Neural progenitor cell (in vitro differentiated cells): ENCODE results near the gene B3GAT1. TPM values are rescaled to one million over a fixed set of nuclear protein-coding genes. Genes with fewer than 3 reads are reported as not detected.

Experiments
- DNase-seq: peaks from one replicate; pipeline ENCODE4 v3.0.0-alpha.2; 2016; ENCODE audit warnings: low spot score
- H2AFZ ChIP-seq: fragments of 200-600 bp; sonication (generic); replicated peaks from 2 replicates; pipeline ENCODE4 v1.6.1; 2016; ENCODE audit warnings: antibody characterized with exemption
- H3F3A ChIP-seq: fragments of 200-600 bp; sonication (generic); 2 replicates; pipeline ENCODE4 v1.6.1; 2016; ENCODE audit warnings: antibody characterized with exemption, low read depth
- H3K27ac ChIP-seq: fragments of 200-600 bp; sonication (generic); 2 replicates; pipeline ENCODE4 v1.5.1; 2016; ENCODE audit warnings: mild to moderate bottlenecking
- H3K27me3 ChIP-seq: fragments of 200-600 bp; sonication (generic); 2 replicates; pipeline ENCODE4 v1.6.1; 2016; ENCODE audit warnings: mild to moderate bottlenecking, moderate library complexity
- H3K36me3 ChIP-seq: fragments of 200-600 bp; sonication (generic); 2 replicates; pipeline ENCODE4 v1.5.1; 2016
- H3K4me1 ChIP-seq: fragments of 200-600 bp; sonication (generic); 2 replicates; pipeline ENCODE4 v1.6.1; 2016; ENCODE audit warnings: mixed run types
- H3K4me2 ChIP-seq: fragments of 200-600 bp; sonication (generic); 2 replicates; pipeline ENCODE4 v1.6.1; 2016
- H3K4me3 ChIP-seq: fragments of 200-600 bp; sonication (generic); 2 replicates; pipeline ENCODE4 v1.5.1; 2016
- H3K79me2 ChIP-seq: fragments of 200-600 bp; sonication (generic); 2 replicates; pipeline ENCODE4 v1.6.1; 2016; ENCODE audit warnings: low read depth
- H3K9ac ChIP-seq: fragments of 200-600 bp; sonication (generic); 2 replicates; pipeline ENCODE4 v1.6.1; 2016
- H3K9me3 ChIP-seq: fragments of 200-600 bp; sonication (generic); 2 replicates; pipeline ENCODE4 v1.5.1; 2016; ENCODE audit warnings: low read depth
- H4K20me1 ChIP-seq: fragments of 200-600 bp; sonication (generic); 2 replicates; pipeline ENCODE4 v1.6.1; 2016; ENCODE audit warnings: low read depth
- H3K27ac Mint-ChIP-seq: 3 replicates; pipeline ENCODE4 v1.8.0; 2021; ENCODE audit warnings: mixed read lengths
- H3K27me3 Mint-ChIP-seq: 2 replicates; pipeline ENCODE4 v1.8.0; 2022; ENCODE audit warnings: low read depth, mild to moderate bottlenecking, inconsistent platforms, moderate library complexity, mixed read lengths; ENCODE audit not compliant: insufficient read depth
- H3K36me3 Mint-ChIP-seq: 3 replicates; pipeline ENCODE4 v1.8.0; 2021; ENCODE audit warnings: mixed read lengths
- H3K4me1 Mint-ChIP-seq: 3 replicates; pipeline ENCODE4 v1.8.0; 2021; ENCODE audit warnings: mixed read lengths
- H3K4me3 Mint-ChIP-seq: 3 replicates; pipeline ENCODE4 v1.8.0; 2021; ENCODE audit warnings: mild to moderate bottlenecking, moderate library complexity, mixed read lengths
- H3K9me3 Mint-ChIP-seq: 3 replicates; pipeline ENCODE4 v1.8.0; 2020; ENCODE audit warnings: mixed read lengths
- EZH2 ChIP-seq: fragments of 200-600 bp; sonication (generic); IDR thresholded peaks from 2 replicates; pipeline ENCODE4 v1.6.1; 2017; ENCODE audit warnings: antibody characterized with exemption, mild to moderate bottlenecking, moderate library complexity
- EZH2phosphoT487 ChIP-seq: fragments of 200-600 bp; sonication (generic); IDR thresholded peaks from 2 replicates; pipeline ENCODE4 v1.6.1; 2017; ENCODE audit warnings: antibody characterized with exemption
- total RNA-seq: library from RNA; depleted of rRNA; stranded (reverse); fragments of >200 nt; gene quantifications from 2 replicates; pipeline ENCODE4 v1.2.3, GENCODE V29; 2015; ENCODE audit warnings: low replicate concordance
- TF ChIP-seq, protein P1 (sequence below): fragments of 200-600 bp; sonication (generic); IDR thresholded peaks from 2 replicates; pipeline ENCODE4 v1.5.1; 2017; ENCODE audit warnings: antibody characterized with exemption, mild to moderate bottlenecking

The B3GAT1 gene
- total RNA-seq, 1 donor from 2014 or later: 11.0 TPM

DNA sequence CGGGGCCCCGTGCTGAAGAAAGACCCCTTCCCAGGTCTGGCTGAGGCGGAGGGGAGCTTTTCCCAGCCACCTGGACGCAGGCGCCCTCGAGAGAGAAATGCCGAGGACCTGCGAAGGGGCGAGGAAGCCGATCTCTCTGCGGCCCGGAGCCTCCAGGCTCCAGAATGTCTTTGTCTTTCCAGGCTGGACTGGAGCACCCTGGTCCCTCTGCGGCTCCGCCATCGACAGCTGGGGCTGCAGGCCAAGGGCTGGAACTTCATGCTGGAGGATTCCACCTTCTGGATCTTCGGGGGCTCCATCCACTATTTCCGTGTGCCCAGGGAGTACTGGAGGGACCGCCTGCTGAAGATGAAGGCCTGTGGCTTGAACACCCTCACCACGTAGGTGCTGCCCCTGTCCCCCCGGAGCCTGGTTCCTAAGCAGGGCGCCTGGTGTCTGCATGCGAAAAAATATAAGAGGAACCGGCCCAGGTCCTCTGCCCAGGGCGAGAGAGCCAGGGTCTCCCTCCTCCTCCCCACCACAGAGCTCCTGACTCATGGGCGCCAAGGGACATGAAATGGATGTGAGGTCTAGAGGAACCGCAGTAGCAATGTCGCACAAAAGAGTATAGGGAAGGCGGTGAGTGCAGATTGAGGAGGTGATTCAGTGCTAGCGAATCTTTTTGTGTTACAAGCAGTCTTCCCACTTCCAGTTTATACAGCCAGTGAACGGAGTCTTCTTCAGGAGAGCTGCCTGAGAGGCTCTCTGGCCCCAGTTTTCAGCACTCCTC lies 69.3 kb downstream of the B3GAT1 start:
- Histone ChIP-seq H3K79me2 (no peaks in the 10 kb centered on the region), H3F3A (no peaks in the 10 kb centered on the region), H3K36me3 (no peaks in the 10 kb centered on the region), H3K27ac (no peak overlapping the region), H3K4me2 (no peak overlapping the region), H3K9ac (no peak overlapping the region), H3K4me1 (no peaks in the 10 kb centered on the region), H3K4me3 (no peak overlapping the region), H3K27me3 (no peaks in the 10 kb centered on the region), H3K9me3 (no peaks in the 10 kb centered on the region), H4K20me1 (no peaks in the 10 kb centered on the region), H2AFZ (no peak overlapping the region)
- TF ChIP-seq EZH2 (no peak), EZH2phosphoT487 (no peak)
- H3K4me3 Mint-ChIP-seq: no peak overlapping the region
- no peaks in the 10 kb centered on the region for H3K9me3 Mint-ChIP-seq
- H3K4me1 Mint-ChIP-seq: no peaks in the 10 kb centered on the region
- DNase-seq: no peak
- peaks cover 11% of the 10 kb centered on the region for H3K27me3 Mint-ChIP-seq
- H3K36me3 Mint-ChIP-seq: peaks cover 5% of the 10 kb centered on the region
- H3K27ac Mint-ChIP-seq: peak overlapping the region; percentile 29

DNA sequence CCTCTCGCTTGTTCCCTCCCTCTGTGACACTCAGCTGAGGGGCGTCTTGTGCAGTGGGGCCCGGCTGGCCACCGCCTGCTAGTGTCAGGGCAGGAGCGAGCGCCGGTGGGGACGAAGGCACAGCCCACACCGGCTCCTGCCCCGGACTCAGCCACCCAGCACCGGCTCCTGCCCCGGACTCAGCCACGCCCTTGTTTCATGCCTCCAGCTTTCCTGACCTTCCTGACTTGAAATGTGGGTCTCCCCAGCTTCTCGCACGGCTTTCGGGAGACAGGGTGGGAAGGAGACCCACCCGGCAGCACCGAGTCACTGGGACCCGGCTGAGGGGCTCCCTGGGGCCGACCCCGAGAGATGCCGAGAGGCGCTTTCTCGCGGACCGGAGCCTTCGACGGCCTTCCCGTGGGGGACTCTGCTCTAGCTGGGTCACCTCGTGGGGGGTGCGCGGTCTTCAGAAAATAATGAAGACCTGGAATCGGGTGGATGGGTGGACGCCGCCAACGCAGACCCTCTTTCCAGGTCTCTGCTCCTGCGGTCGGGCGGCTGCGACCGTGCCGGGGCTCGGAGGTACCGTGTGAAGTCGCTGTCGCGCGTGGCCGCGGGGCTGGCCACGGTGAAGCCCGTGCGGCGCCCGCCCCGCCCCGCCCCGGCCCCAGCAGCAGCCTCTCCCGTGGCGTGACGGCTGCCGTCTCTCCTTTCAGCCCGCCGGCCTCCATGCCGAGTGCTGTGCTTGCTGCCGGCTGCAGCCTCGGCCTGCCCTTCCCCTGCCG lies 70.1 kb downstream of the B3GAT1 start:
- no peak for DNase-seq
- Histone ChIP-seq H3K79me2 (no peaks in the 10 kb centered on the region), H3K27me3 (no peaks in the 10 kb centered on the region), H2AFZ (no peak overlapping the region), H3K36me3 (no peaks in the 10 kb centered on the region), H3K9me3 (no peaks in the 10 kb centered on the region), H3K4me2 (no peak overlapping the region), H3K4me1 (no peaks in the 10 kb centered on the region), H3K9ac (no peak overlapping the region), H3F3A (no peaks in the 10 kb centered on the region), H4K20me1 (no peaks in the 10 kb centered on the region), H3K27ac (no peak overlapping the region), H3K4me3 (no peak overlapping the region)
- peaks cover under 1% of the 10 kb centered on the region for H3K36me3 Mint-ChIP-seq
- H3K4me3 Mint-ChIP-seq: no peak overlapping the region
- H3K27me3 Mint-ChIP-seq: peaks cover 11% of the 10 kb centered on the region
- no peaks in the 10 kb centered on the region for H3K9me3 Mint-ChIP-seq
- TF ChIP-seq EZH2phosphoT487 (no peak), EZH2 (no peak)
- TF ChIP-seq, protein P1, sequence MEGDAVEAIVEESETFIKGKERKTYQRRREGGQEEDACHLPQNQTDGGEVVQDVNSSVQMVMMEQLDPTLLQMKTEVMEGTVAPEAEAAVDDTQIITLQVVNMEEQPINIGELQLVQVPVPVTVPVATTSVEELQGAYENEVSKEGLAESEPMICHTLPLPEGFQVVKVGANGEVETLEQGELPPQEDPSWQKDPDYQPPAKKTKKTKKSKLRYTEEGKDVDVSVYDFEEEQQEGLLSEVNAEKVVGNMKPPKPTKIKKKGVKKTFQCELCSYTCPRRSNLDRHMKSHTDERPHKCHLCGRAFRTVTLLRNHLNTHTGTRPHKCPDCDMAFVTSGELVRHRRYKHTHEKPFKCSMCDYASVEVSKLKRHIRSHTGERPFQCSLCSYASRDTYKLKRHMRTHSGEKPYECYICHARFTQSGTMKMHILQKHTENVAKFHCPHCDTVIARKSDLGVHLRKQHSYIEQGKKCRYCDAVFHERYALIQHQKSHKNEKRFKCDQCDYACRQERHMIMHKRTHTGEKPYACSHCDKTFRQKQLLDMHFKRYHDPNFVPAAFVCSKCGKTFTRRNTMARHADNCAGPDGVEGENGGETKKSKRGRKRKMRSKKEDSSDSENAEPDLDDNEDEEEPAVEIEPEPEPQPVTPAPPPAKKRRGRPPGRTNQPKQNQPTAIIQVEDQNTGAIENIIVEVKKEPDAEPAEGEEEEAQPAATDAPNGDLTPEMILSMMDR: no peak
- H3K27ac Mint-ChIP-seq: no peak overlapping the region
- no peaks in the 10 kb centered on the region for H3K4me1 Mint-ChIP-seq

DNA sequence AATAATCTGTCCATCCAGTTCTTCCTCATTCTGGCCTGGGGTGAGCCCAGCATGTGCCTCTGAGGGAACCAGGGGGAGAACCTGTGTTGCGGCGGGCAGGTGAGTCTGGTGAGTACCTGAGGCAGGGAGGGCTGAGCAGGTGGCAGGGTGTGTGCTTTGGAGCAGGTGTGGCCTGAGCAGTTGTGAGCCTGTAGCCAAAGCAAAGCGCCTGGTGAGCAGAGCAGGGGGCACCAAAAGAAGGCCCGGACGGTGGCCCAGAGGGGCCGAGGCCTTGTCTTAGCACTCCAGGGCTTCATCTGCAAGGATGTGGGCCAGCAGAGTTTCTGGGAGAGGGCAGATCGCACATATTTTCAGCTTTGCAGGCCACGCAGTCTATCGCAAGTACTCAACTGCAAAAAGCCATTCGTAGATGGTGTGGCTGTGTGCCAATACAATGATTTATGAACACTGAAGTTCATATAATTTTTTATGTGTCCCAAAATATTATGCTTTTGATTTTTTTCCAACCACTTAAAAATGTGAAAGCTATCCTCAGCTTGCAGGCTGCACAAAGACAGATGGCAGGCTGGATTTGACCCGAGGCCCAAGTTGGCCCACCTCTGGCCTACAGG lies 71.6 kb downstream of the B3GAT1 start:
- peaks cover 4% of the 10 kb centered on the region for H3K36me3 Mint-ChIP-seq
- Histone ChIP-seq H3K4me2 (no peak overlapping the region), H3F3A (no peaks in the 10 kb centered on the region), H3K4me3 (no peak overlapping the region), H3K9ac (no peak overlapping the region), H3K9me3 (no peaks in the 10 kb centered on the region), H3K27me3 (peaks cover 5% of the 10 kb centered on the region), H3K27ac (no peak overlapping the region), H2AFZ (no peak overlapping the region), H3K79me2 (no peaks in the 10 kb centered on the region), H3K4me1 (no peaks in the 10 kb centered on the region), H4K20me1 (no peaks in the 10 kb centered on the region), H3K36me3 (no peaks in the 10 kb centered on the region)
- TF ChIP-seq EZH2: no peak
- TF ChIP-seq EZH2phosphoT487: no peak
- TF ChIP-seq, protein P1: no peak
- H3K27ac Mint-ChIP-seq: no peak overlapping the region
- H3K27me3 Mint-ChIP-seq: peaks cover 11% of the 10 kb centered on the region
- H3K4me1 Mint-ChIP-seq: peaks cover 2% of the 10 kb centered on the region
- H3K9me3 Mint-ChIP-seq: no peaks in the 10 kb centered on the region
- H3K4me3 Mint-ChIP-seq: no peak overlapping the region
- DNase-seq: no peak
